ENCODE results near the gene PI4K2A.

DNA sequence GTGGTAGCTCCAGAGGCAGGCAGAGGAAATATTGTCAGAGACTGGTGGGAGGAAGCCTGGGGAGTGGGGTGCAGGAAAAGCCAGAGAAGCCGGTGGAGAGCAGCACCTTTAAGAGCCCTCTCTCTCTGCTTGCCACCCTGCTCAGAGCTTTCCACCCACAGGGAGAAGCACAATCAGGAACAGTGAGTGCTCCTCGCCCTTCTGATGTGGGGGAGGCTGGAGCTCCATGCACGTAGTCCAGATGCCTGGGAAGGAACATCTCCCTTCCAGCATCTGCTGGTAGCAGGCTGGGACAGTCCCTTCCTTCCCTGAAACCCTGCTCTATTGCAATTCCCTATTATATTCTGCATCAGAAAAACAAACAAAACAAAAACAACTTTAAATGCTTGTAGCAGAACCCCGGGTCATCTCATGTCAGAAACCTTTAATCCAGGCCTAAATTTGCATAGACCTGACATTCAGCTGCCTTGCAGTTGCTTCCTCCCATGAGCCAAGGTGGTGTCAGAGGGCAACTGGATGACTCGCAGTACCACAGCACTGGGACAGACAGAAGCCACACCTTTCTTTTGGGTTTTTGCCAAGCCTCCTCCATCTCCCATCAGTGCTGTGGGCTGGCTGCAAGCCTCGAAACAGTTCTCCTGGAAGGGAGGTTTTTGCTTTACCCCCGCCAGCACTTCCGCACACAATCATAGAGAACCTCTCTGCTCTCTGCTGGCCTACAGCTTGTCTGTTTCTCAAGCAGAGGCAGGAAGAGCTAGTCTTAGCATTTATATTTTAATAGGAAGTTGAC lies 33.5 kb downstream of the PI4K2A start:
- TF ChIP-seq, protein P1, sequence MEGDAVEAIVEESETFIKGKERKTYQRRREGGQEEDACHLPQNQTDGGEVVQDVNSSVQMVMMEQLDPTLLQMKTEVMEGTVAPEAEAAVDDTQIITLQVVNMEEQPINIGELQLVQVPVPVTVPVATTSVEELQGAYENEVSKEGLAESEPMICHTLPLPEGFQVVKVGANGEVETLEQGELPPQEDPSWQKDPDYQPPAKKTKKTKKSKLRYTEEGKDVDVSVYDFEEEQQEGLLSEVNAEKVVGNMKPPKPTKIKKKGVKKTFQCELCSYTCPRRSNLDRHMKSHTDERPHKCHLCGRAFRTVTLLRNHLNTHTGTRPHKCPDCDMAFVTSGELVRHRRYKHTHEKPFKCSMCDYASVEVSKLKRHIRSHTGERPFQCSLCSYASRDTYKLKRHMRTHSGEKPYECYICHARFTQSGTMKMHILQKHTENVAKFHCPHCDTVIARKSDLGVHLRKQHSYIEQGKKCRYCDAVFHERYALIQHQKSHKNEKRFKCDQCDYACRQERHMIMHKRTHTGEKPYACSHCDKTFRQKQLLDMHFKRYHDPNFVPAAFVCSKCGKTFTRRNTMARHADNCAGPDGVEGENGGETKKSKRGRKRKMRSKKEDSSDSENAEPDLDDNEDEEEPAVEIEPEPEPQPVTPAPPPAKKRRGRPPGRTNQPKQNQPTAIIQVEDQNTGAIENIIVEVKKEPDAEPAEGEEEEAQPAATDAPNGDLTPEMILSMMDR (IDR thresholded peaks at IDR 0.05): no peak
- no peak for TF ChIP-seq EZH2 (IDR thresholded peaks at IDR 0.05)
- TF ChIP-seq EZH2phosphoT487 (IDR thresholded peaks at IDR 0.05): no peak

Data from neural progenitor cell (in vitro differentiated cells).